ENCODE results near the gene HMX1.

HMX1 gene

DNA sequence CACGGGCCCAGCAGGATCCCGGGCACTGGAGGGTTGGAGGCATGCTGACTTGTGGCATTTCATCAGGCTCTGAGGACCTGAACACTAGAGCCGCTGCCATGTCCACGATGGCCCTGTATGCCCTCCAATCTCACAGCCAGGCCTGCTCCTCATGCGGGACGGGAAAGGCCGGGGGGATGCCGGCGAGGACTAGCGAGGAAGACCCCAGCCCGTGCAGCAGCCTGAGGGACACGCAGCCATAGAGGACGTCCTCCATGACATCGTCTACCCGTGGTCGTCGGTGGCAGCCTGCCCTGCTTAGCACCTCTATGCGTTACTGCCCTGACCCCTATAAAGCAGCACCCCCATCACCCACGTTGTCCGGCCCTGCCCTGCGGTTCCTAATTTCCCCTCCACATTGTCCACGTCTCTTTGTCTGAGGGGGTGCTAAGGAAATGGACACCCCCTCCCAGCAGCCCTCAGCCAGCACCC, 32.6 kb downstream of the HMX1 start:
- DNase-seq: no peak

DNA sequence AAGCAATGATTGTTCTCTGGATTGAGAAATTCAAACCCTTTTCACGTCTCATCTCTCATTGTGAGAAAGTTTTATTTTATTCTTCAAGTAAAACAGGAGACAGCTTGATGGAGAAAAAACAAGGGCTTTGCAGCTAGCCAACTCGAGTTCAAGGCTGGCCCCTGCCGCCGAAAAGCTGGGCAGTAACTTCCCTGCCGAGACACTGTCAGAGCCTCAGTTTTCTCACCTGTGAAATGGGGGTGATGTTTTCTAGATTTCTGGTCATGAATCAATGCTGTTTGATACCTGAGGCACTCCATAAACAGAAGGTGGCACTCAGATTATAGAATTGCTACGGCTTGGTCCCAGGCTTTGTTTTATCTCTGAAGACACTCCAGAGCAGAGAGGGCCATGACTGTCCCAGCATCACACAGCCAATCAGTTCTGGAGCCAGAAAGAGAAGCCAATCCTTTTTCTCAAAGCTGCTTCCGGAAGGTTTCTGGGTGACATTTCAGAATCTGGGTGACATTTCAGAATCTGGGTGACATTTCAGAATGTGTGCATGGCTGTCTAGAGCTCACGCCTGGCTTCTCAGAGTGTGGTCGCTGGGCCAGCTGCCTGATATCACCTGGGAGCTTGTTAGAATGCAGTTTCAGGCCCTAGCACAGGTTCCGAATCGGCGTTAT, 33.2 kb downstream of the HMX1 start:
- DNase-seq: no peak

DNA sequence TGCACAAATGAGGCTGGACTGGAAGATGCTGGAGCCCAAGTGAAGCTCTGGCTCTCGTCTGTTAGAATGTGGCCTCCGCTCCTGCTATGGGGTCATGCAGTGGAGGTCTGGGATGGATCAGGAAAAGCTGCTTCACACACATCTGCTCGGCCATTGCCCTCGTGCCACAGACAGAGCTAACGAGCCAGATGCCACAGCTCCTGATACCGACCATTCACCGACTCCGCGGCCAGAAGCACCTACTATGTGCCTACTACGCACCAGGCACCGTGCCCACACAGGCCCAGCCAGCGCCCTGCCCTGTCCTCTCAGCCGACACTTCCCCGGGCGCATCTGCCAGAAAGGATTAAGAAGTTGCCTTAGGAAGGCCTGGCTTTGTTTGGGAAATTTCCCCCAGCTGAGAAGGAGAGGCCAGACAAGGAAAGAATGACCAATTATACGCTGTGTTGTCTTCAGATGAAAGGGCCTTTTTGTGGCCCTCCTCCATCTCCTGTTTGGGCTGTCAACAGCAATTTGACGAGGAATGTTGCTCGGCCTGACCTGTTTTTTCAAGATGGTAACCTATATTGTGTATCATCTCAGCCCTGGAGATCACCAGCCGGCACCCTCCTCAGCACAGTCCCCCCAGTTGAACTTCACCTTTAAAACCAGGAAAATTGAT, 34.3 kb downstream of the HMX1 start:
- DNase-seq: no peak

DNA sequence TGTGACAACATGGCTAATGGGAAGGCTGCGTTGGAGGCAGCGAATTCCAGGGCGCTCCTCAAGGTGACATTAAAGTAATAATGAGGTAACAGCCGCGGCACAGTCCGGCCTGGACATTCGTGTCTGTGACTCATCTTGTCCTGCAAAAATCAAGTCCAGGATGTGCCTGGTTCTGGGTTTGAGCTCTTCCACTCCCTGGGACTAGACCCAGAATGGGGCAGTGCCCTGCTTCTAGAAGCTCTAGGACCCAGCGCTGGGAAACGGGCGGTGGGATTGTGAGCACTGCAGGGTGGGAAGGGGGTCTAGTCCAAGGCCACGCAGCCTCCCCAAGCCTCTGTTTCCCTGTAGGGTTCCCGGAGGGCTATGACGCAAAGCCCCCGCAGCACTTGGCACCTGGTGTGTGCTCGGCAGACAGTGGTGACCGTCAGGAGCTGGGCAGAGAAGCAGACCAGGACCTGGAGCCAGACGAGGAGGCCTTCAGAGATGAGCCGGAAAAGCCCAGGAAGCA, 34.9 kb downstream of the HMX1 start:
- no peak for DNase-seq

DNA sequence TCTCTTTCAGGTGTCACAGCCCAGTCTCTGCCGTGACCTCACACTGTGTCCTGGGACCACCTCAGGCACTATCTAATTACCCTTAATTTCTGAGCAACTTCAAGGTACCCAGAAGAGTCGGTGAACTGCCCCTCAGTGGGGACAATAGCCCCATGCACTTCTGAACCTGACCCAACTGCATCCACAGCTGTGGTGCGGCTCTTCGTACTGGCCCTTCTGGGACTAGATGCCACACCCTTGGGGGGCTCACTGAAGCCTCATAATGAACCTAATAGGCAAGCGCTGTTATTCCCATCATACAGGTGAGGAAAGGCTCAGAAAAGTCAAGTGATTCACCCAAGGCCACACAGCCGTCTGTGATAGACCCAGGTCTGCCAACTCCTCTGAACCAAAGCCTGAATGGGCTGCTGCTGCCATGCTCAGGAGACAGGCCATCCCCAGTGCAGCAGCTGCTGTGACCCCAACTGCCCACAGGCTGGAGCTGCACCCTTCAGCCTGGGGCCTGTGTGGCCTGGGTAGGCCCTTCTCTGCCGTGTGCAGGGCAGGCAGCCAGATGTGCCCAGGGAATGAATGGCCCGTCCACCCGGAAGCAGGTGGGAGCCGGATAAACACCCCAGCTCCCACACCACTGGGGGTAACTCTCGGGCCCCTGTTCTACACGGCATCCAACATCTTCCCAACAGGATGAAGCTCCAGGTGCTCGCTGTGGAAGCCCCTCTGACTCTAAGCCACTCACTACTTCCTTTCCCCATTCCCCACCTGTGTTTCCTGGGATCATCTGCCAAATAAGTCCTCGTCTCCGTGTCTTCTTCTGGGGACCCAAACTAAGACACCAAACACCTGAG, 35.9 kb downstream of the HMX1 start:
- no peak for DNase-seq

DNA sequence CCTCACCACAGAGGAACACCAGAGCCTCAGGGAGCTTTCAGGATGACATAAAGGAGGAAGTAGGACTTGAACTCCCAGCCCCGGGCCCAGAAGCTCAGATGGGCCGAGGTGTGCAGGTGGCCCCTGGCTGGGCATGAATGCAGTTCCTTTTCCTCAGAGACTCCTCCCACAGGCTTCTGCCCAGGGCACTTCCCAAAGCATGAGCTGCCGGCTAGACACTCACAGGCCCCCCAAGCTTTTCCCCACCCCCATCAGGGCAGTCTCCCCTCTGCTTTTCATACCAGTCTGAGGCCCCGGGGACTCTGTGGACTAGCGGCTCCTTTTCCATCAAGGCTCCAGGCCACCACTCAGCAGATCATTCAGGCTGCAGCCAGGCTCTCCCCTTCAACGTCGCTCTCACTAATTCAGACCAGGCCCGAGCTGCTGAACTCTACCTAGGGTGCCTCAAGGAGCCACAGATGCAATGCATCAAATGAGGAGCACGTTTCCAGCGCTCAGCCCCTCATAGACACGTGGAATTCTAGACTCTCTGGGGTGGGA, 36.9 kb downstream of the HMX1 start:
- no peak for DNase-seq

DNA sequence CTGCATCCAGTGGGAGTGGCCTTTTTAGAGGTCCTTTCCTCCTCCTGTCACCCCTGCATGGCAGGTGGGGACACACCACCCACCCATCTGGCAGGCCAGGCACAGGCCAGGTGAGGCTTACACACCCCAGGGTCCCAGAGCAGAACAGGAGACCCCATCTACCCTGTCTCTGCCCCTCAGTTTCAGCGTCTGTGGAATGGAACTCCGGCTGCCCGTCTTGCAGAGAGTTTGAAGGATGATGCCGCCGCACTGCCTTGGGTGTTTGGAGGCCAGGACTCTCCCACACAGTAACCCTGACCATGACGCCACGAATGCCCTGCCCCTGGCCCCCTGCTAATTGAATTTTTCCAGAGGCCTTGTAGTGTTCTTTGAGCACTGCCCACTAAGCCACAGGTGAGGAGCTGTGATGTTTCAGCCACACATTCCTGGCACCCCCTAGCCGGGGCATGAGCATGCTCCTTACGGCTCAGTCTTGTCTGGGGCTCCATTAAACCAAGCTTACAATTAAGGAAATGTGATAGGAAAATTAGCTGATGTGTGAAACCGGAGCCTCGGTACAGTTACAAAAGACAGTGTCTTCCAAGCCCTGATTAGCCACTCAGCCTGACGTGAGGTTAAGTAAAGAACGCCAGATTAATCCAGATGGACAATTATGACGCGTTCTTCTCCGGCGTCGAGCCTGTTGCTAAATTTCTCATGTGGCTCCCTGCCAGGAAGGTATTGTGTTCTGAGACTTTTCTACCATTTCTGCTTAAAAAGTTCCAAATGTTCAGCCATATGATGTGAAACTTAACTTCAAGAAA, 39.3 kb downstream of the HMX1 start:
- DNase-seq: peak in 1 of 3 experiments; percentile 34

DNA sequence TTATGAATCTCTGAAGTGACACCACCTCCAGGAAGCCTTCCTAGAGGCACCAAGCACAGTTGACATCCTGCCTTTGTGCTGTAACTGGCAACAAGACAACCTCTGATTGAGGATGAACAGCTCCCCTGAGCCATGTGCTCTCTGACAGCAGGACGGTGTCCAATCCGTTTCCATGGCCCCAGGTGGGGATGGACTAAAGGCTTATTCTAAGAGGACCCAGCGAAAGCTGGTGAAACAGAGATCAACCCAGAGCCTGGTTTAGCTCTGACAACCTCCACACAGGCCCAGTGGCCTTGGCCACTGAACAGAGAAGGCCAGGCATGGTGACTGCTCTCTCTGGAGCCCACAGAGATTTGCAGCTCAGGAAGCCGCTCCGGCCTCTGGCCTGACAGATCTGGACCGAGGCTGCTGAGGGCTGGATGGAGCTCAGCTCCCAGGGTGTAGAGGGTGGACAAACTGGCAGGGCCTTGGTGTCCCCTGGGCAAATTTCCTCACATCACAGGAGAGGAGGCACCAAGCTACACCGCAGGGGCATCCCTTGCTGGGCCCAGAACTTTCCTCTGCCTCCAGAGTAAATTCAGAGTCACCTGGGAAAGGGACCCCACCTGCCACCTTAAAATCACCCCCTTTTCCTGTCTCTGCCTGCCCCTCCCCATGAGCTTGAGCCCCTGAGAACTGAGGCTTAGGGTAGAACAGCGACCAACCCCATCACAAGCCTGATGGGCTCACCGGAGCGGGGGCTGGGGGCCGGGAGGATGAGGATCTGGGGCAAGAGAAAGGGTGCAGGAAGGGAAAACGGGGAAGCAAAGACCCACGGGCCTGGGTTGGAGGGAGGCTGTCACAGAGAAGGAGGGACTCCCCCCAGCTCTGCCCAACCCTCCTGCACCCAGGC, 40.2 kb downstream of the HMX1 start:
- DNase-seq: no peak

DNA sequence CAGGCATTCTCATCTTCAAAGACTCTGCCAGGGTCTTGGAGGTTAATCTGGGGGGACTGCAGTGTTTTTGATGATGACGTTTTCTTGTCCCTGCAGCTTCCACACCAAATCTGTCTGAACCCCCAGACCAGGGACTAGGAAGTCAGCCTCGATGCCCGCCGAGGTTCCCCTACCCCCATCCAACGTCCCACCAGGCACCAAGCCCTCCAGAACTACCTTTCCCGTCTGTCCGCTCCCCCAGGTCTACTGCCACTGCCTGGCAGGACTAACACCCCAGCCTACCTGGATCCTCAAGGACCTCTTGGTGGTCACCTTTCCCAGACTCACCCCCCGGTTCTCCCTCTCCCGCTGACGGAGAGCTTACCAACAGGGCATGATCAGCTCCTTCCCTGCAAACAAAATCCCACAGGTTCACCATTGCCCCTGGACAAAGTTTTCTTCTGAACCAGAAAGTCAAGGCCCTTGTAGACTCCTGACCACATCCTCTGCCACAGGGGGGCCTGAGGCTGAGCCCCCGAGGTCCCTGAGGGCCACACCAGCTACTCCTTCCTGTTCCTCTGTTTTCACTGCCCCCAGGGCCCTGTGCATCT, 40.9 kb downstream of the HMX1 start:
- no peak for DNase-seq

DNA sequence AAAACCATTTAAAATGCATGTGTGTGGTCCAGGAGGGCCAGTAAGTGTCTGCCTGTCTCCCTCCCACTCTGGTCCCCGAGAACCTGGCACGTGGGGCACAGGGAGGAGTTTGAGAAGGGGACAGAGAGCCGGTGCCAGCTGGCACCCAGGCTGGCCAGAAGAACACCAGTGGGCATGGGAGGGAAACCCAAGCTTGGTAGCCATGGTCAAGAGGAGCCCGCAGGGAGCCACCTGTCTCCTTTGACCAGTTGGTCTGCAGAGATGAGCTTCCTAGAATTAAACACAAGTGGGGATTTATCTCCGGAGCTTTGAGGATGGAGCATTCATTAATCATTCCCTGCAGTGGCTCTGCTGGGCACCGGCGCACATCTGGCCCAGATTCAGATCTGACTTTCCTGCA, 41.6 kb downstream of the HMX1 start:
- no peak for DNase-seq

DNA sequence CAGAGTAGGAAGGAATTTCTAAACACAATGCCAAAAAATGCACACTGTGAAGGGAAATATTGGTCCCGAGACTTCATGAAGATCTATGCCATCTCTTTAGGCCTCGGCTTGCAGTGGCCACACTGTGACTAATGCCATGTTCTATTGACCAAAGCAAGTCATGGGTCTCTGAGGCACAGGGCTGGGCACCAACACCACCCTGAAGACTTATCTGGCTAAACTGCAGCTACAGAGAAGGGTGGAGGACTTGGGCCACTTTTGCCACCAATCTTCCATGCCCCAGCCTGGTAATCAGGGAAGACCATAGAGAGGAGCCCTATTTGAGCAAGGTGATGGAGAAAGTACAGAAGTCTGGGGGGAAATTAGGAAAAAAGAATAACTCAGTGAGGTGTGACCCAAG, 42.1 kb downstream of the HMX1 start:
- no peak for DNase-seq

DNA sequence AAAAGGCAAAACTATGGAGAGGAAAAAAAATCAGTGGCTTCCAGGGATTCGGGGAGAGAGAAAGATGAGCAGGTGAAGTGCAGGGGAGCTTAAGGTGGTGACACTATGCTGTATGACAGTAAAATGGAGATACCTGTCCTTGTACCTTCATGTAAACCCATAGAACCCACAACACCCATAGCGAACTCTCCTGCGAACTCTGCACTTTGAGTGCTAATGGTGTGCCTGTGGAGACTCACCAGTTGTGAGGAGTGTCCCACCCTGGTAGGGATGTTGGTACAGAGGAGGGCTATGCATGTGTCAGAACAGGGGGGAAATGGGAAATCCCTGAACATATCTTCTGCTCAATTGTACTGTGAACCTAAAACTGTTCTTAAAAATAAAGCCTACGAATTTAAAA, 42.8 kb downstream of the HMX1 start:
- DNase-seq: no peak

DNA sequence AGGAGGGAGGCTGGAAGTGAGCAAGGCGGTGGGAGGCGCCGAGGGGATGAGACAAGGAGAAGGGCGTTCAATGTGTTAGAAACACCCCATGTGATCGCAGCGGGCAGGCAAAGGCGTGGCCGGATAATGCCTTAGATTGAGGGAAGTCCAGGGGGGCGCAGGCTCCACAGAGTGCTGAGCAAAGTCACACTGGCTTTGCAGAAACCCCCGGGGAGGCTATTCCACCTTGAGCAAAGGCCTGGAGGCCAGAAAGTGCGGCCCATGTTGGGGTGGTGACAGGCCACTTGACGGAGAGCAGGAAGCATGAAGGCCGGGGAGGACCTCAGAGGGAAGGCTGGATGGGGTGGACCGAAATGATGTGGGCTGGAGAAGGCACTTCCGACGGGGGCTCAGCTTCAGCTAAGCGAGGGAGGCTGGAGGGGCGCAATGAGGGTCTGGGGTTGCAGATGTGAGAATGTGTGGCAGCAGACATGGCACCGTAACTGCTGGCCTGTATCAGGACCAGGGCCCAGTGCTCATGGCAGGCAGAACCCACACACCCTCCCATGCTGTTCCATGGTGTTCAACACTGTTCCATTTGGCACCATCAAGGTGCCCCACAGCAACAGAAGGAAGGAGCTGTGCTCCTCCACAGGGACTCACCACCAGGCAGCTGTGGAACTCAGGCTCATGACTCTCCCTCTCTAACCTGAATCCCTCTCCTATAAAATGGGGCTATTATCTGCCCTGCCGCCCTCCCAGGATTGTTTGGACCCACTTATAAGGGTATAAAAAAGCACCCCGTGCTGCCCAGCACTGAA, 50.3 kb downstream of the HMX1 start:
- DNase-seq: no peak

DNA sequence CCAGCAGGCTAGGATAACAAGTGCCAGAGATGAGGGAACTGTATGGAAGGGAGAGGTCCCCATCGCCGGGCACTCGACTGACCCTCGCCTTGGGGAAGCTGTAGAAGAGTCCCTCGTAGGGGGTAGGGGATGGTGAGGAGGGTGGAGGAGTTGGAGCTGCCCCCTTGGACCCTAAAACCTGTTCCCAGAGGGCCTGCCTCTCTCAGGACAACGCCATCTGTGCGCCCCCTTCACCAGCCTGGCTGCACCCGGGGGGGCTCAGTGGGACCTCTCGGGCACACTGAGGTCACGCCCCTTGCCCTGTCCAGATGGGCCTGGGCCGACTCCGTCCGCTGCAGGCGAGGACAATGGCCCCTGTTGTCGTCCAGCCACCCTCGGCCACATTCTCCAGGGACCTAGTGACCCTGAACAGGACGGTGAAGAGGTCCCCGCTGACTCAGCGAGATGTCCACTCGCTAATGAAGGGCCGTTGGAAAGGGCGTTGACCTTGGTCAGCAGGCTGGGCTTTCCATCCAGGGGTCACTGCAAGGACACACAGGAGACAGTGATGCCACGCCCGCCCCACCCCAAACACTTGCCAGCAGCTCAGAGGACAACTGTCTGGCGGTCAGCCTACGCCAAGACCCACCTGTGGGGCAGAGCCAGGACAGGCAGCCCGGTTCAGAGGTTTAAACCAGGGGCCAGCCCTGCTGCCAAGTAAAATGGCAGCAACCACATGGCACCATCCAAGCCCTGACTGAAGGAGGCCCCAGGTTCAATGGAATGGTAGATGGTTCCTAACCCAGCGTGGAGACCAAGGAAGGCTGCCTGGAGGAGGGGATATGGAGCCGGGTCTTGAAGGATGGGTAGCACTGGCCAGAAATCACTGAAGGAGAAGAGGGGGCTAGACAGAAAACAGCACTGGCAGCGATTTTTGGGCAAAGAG, 51.2 kb downstream of the HMX1 start:
- no peak for DNase-seq

DNA sequence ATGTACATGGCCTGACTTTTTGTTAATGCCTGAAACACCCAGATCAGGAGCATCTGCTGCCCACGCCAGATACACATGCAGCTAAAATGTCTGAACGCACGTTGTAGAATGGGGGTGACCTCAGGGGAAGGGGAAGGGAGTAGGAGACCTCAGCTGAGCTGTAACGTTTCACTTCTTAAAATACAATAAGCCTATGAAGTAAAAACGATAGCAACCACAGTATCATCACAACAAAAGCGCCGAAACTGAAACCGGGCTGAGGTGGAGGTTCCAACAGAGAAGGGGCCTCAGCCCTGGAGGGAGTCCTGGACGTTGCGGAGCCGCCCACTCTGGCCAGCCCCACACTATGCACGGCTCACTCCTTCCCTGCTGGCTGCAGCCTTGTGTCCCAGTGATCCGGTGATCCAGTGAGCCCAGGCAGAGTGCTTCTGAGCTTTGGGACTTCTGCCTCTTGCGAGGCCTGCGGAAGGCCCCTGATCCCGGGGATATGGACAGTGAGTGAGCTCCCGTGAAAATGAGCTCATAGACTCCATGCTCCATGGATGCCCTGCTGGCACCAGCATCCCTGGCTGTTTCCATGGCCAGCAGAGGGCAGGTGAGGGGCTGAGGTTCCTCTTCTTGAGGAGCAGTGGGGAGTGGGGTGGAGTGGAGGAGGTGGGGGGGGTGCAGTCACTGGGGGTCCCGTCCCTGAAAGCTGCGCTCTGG, 52.0 kb downstream of the HMX1 start:
- no peak for DNase-seq

DNA sequence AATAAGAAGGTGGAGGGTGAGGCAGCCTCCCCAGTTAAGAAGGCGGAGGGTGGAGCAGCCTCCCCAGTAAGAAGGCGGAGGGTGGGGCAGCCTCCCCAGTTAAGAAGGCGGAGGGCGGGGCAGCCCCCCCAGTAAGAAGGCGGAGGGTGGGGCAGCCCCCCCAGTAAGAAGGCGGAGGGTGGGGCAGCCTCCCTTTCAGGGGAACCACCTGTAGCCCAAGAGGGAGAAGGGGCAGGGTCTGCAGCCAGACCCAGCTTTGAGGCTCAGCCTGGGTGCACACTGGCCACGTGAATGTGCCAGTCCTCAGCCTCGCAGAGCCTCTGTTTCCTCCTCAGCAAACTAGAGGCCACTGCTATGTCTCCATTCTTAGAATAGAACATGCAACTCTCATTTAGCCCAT, 52.6 kb downstream of the HMX1 start:
- no peak for DNase-seq

DNA sequence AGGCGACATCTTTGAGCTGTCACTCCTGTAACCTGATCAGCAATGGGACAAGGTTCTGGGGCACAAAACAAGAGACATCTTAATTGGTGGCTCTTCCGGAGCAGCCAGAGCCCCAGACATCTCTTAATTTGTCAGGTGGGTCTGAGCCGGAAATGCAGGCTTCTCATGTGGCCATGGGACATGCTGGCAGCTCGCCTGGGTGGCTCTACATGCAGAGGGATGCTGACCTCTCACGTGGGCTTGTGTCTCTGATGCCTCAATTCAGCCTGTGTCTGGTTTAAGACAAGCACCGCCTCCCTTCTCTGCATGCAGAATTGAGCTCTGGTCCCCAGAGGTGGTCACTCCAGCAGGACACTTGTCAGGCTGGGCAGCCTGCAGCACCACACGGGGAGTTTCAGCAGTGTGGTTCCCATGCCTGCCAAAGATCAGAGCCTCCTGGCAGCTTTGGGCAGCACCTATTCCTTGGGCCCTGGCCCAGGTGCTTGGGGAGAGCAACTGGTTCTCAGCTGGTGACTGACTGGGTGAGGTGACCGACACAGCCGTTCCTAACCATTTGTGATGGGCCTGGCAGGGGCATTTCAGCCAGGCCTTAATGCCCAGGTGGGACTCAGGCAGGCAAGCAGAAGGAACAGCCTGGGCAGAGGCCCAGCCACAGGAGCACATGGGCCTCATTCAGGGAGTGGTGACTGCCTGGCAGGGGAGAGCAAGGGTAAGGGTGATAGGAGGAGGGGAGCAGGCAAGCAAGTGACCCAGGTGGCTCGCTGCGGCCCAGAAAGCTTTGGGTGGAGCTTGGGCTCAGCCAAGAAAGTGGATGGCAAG, 53.4 kb downstream of the HMX1 start:
- no peak for DNase-seq

DNA sequence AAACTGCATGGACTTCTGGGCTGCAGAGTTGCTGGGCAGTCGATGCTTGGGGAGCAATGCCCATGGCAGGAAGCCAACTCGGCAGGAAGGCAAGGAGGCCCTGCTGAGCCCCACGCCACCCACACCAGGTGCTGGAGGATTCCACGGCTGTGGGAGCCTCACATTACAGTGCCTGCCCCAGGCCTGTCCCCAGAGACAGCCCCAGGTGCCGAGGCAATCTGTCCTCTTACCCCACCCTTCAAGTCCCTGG, 53.9 kb downstream of the HMX1 start:
- no peak for DNase-seq

All from NCI-H1417 (cell line).